Lower leg skin (tissue), 3 donors: Measurements from ENCODE around the gene DYRK3.

ENCODE experiments used
- CTCF ChIP-seq, 3 donors: fragments of 450-650 bp; IDR thresholded peaks; one replicate each; pipeline ENCODE4 v1.5.1; 2016; ENCODE audit warnings: antibody characterized with exemption in 3 of 3, mild to moderate bottlenecking in 3 of 3, moderate library complexity in 2 of 3
- POLR2A ChIP-seq, 2 donors: fragments of 450-650 bp; IDR thresholded peaks; one replicate each; pipeline ENCODE4 v1.6.1; 2016 to 2017; ENCODE audit warnings: antibody characterized with exemption in 2 of 2, mild to moderate bottlenecking in 1 of 2, moderate library complexity in 1 of 2

DNA sequence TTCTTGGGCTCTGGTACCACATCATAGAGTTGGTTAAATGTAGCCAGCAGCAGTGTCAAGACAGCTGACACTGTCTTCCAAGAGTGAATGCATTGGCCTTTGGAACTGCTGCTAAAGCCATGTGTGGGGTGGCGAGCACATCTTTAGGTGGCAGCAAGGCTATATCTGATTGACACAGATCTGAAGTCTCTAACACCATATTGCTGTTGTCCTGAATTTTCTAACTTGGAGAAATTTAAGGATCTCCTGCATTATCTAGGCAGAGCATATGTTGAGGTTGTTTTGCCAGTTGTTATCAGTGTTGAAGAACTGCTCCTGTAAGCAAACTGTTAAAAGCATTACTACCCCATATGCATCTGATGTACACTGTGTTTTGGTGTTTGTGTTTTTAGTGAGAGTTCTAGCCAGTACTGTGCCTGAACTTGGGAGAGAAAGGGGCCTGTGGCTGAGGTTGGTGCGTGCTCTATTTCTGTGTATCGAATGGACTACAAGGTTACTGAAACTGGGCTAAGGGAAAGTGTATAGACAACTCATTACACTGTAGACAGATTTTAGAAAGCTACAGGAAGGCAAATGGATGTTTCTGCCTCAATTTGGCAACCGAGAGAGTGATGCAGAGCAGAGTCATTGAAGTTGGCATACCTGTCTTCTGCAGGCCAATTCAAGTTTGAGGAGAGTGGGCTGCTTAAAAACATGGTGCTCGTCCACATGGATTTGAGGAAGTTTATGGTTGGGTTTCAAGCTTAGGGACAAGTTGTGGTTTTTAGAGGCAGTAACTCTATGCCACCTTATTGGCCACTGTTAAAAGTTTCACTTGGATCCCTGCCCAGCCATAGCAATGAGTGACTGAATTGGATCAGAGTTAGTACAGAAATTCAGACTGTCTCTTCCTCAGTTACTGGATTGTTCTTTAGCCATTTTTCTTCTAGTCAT is 16.9 kb downstream of the DYRK3 start:
- no peak for TF ChIP-seq POLR2A (IDR thresholded peaks at IDR 0.05)
- no peak for TF ChIP-seq CTCF (IDR thresholded peaks at IDR 0.05)
